Chondrocyte (in vitro differentiated cells): ENCODE results near the gene POLR2C. TPM values are rescaled to one million over a fixed set of nuclear protein-coding genes. Genes with fewer than 3 reads are reported as not detected.
"Not testable (repeated sequence)": the region's sequence is repeated elsewhere in the genome, so short reads cannot be mapped to it uniquely, and the experiment has no call there.

Experiments
- DNase-seq: peaks from one replicate; pipeline ENCODE4 v3.0.0; 2021; ENCODE audit warnings: mixed read lengths, low spot score
- H3K27ac Mint-ChIP-seq: one replicate; pipeline ENCODE4 v1.8.0; 2021; ENCODE audit warnings: mild to moderate bottlenecking, moderate library complexity, mixed read lengths; ENCODE audit not compliant: unreplicated experiment
- H3K27me3 Mint-ChIP-seq: 2 replicates; pipeline ENCODE4 v1.8.0; 2021; ENCODE audit warnings: low read depth, mixed read lengths
- H3K36me3 Mint-ChIP-seq: 2 replicates; pipeline ENCODE4 v1.8.0; 2021; ENCODE audit warnings: low read depth, mixed read lengths
- H3K4me1 Mint-ChIP-seq: 2 replicates; pipeline ENCODE4 v1.8.0; 2021; ENCODE audit warnings: low read depth, mild to moderate bottlenecking, mixed read lengths
- H3K4me3 Mint-ChIP-seq: one replicate; pipeline ENCODE4 v1.8.0; 2021; ENCODE audit warnings: mild to moderate bottlenecking, moderate library complexity, mixed read lengths; ENCODE audit not compliant: unreplicated experiment
- H3K9me3 Mint-ChIP-seq: 2 replicates; pipeline ENCODE4 v1.8.0; 2021; ENCODE audit warnings: low read depth, mixed read lengths
- total RNA-seq: library from RNA; stranded (reverse); gene quantifications from 3 replicates; pipeline ENCODE4 v1.2.1, GENCODE V29; 2021
- TF ChIP-seq, protein P1 (sequence below): fragments of 200-600 bp; sonication (generic); IDR thresholded peaks from 2 replicates; pipeline ENCODE4 v1.5.0; 2021; ENCODE audit warnings: antibody characterized with exemption, mild to moderate bottlenecking, moderate library complexity

POLR2C gene
- total RNA-seq, 1 donor from 2014 or later = 38.6 TPM

DNA sequence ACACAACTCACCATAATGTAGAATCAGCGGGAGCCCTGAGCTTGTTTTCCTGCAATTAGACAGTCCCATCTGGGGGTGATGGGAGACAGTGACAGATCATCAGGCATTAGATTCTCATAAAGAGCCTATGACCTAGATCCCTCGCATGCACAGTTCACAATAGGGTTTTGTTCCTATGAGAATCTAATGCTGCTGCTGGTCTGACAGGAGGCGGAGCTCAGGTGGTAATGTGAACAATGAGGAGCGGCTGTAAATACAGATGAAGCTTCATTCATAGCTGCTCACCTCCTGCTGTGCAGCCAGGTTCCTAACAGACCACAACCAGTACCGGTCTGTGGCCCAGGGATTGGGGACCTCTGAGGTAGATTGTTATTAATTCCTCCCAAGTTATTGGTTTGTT is 26.8 kb downstream of the POLR2C start:
- H3K4me1 Mint-ChIP-seq = peaks cover 25% of the 10 kb centered on the region
- no peaks in the 10 kb centered on the region for H3K36me3 Mint-ChIP-seq

GRCh38 chr16:57493767-57494166 is 31.3 kb downstream of the POLR2C start:
- DNase-seq = no peak
- TF ChIP-seq, protein P1, sequence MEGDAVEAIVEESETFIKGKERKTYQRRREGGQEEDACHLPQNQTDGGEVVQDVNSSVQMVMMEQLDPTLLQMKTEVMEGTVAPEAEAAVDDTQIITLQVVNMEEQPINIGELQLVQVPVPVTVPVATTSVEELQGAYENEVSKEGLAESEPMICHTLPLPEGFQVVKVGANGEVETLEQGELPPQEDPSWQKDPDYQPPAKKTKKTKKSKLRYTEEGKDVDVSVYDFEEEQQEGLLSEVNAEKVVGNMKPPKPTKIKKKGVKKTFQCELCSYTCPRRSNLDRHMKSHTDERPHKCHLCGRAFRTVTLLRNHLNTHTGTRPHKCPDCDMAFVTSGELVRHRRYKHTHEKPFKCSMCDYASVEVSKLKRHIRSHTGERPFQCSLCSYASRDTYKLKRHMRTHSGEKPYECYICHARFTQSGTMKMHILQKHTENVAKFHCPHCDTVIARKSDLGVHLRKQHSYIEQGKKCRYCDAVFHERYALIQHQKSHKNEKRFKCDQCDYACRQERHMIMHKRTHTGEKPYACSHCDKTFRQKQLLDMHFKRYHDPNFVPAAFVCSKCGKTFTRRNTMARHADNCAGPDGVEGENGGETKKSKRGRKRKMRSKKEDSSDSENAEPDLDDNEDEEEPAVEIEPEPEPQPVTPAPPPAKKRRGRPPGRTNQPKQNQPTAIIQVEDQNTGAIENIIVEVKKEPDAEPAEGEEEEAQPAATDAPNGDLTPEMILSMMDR = no peak
- Mint-ChIP-seq H3K4me1 (no peaks in the 10 kb centered on the region), H3K27me3 (peaks cover 10% of the 10 kb centered on the region), H3K9me3 (no peaks in the 10 kb centered on the region), H3K27ac (no peak overlapping the region), H3K36me3 (no peaks in the 10 kb centered on the region), H3K4me3 (no peak overlapping the region)

More for the DNA sequence above, 26.8 kb downstream of the POLR2C start:
- Mint-ChIP-seq H3K9me3 (no peaks in the 10 kb centered on the region), H3K27ac (no peak overlapping the region), H3K27me3 (peaks cover 7% of the 10 kb centered on the region), H3K4me3 (no peak overlapping the region)
- TF ChIP-seq, protein P1 = no peak
- no peak for DNase-seq

DNA sequence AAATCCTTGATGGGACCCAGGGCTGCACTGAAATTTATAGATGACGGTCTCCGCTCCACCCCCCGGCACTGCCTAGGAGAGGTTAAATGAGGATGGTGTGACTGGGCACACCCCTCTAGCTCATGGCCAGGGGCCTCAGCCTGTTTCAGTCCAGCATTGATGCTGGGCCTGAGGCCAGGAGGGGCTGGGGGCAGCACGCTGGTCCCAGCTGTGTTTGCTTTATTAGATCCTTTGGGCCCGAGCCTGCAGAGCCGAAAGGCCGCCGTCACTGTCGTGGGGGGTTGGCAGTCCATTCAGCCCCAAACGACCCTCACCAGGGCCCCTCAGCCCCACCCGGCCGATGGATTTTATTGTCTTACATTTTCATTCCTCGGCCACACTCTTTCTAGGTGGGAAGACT is 34.6 kb downstream of the POLR2C start:
- H3K27me3 Mint-ChIP-seq = peaks cover 4% of the 10 kb centered on the region
- H3K9me3 Mint-ChIP-seq = no peaks in the 10 kb centered on the region
- no peaks in the 10 kb centered on the region for H3K4me1 Mint-ChIP-seq
- no peak overlapping the region for H3K4me3 Mint-ChIP-seq
- no peak overlapping the region for H3K27ac Mint-ChIP-seq
- TF ChIP-seq, protein P1 = no peak
- peak; percentile 53 for DNase-seq
- no peaks in the 10 kb centered on the region for H3K36me3 Mint-ChIP-seq

- Mint-ChIP-seq H3K4me1 (no peaks in the 10 kb centered on the region), H3K9me3 (no peaks in the 10 kb centered on the region), H3K36me3 (no peaks in the 10 kb centered on the region), H3K27ac (no peak overlapping the region), H3K27me3 (peaks cover 5% of the 10 kb centered on the region), H3K4me3 (no peak overlapping the region)
- DNase-seq = peak; percentile 24
- TF ChIP-seq, protein P1 = no peak
These were observed 35.6 kb downstream of the POLR2C start for GRCh38 chr16:57498031-57498430.

DNA sequence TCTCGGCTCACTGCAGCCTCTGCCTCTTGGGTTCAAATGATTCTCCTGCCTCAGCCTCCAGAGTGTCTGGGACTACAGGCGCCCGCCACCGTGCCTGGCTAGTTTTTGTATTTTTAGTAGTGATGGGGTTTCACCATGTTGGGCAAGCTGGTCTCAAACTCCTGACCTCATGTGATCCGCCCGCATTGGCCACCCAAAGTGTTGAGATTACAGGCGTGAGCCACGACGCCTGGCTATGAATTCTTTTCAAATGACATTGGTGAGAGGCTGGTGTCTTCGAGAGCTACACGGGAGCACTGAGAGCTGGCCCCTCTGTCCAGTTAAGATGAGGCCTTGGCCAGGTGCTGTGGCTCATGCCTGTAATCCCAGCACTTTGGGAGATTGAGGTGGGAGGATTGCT is 37.5 kb downstream of the POLR2C start:
- H3K36me3 Mint-ChIP-seq, H3K4me1 Mint-ChIP-seq, DNase-seq, H3K4me3 Mint-ChIP-seq, H3K27me3 Mint-ChIP-seq, H3K9me3 Mint-ChIP-seq, H3K27ac Mint-ChIP-seq: not testable (repeated sequence)

- Mint-ChIP-seq H3K4me1 (no peaks in the 10 kb centered on the region), H3K4me3 (no peak overlapping the region), H3K27ac (no peak overlapping the region), H3K9me3 (no peaks in the 10 kb centered on the region), H3K36me3 (no peaks in the 10 kb centered on the region), H3K27me3 (peaks cover 2% of the 10 kb centered on the region)
- DNase-seq = no peak
- TF ChIP-seq, protein P1 = no peak
These were observed 38.2 kb downstream of the POLR2C start for GRCh38 chr16:57500578-57501111.
